ENCODE data around the gene ADAMTSL2. TPM values are rescaled to one million over a fixed set of nuclear protein-coding genes. Genes with fewer than 3 reads are reported as not detected.

The ADAMTSL2 gene
- total RNA-seq, 2 experiments from 2014 or later, result 0.05 to 0.07 TPM

- Mint-ChIP-seq H3K4me3 (no peak within 1 kb of the TSS), H3K36me3 (no peaks in the 10 kb centered on the region), H3K4me1 (ENCODE audit: low read depth) (no peaks in the 10 kb centered on the region), H3K9me3 (no peaks in the 10 kb centered on the region), H3K27me3 (peaks cover 3% of the 10 kb centered on the region), H3K27ac (no peak within 1 kb of the TSS)
- no peak for DNase-seq
- intact Hi-C loops (cut with micrococcal nuclease), result no loop called here
- CTCF ChIA-PET, result interaction anchor here (0.6 kb wide), 1 partner anchor 9 kb away, joined by 3 read pairs; no protein-coding TSS in a partner anchor
- POLR2A ChIA-PET, result no interaction called here
These were observed 9.8 kb upstream of the ADAMTSL2 start, which contains the start of gene MYMK for GRCh38 chr9:133524679-133525228. TSS of gene MYMK (minus strand) at chr9:133524959. CDS start at chr9:133524844, 115 bp downstream.

GRCh38 chr9:133525677-133526076 is 8.8 kb upstream of the ADAMTSL2 start:
- POLR2A ChIA-PET, result interaction anchor here (0.5 kb wide), 1 partner anchor 1622 kb away, joined by 3 read pairs; no protein-coding TSS in a partner anchor

GRCh38 chr9:133526721-133527321 is 7.7 kb upstream of the ADAMTSL2 start:
- intact Hi-C loops (cut with micrococcal nuclease), result no loop called here
- Mint-ChIP-seq H3K9me3 (no peaks in the 10 kb centered on the region), H3K36me3 (no peaks in the 10 kb centered on the region), H3K4me3 (no peak overlapping the region), H3K27me3 (peaks cover 3% of the 10 kb centered on the region), H3K27ac (no peak overlapping the region), H3K4me1 (ENCODE audit: low read depth) (no peaks in the 10 kb centered on the region)
- ChIA-PET POLR2A (no interaction called here), CTCF (no interaction called here)
- DNase-seq, result no peak

More at GRCh38 chr9:133525677-133526076, 8.8 kb upstream of the ADAMTSL2 start:
- no peaks in the 10 kb centered on the region for H3K4me1 Mint-ChIP-seq (ENCODE audit: low read depth)
- DNase-seq, result no peak
- intact Hi-C loops (cut with micrococcal nuclease), result no loop called here
- no peaks in the 10 kb centered on the region for H3K9me3 Mint-ChIP-seq
- CTCF ChIA-PET, result interaction anchor here (0.6 kb wide), 1 partner anchor 8 kb away, joined by 3 read pairs; no protein-coding TSS in a partner anchor
- H3K4me3 Mint-ChIP-seq, result no peak overlapping the region
- no peak overlapping the region for H3K27ac Mint-ChIP-seq
- no peaks in the 10 kb centered on the region for H3K36me3 Mint-ChIP-seq
- H3K27me3 Mint-ChIP-seq, result peaks cover 3% of the 10 kb centered on the region

GRCh38 chr9:133527444-133527920 is 7.0 kb upstream of the ADAMTSL2 start:
- intact Hi-C loops (cut with micrococcal nuclease), result no loop called here
- H3K27me3 Mint-ChIP-seq, result peaks cover 3% of the 10 kb centered on the region
- POLR2A ChIA-PET, result no interaction called here
- no peaks in the 10 kb centered on the region for H3K4me1 Mint-ChIP-seq (ENCODE audit: low read depth)
- no peak overlapping the region for H3K27ac Mint-ChIP-seq
- DNase-seq, result no peak
- CTCF ChIA-PET, result no interaction called here
- H3K4me3 Mint-ChIP-seq, result no peak overlapping the region
- no peaks in the 10 kb centered on the region for H3K9me3 Mint-ChIP-seq
- no peaks in the 10 kb centered on the region for H3K36me3 Mint-ChIP-seq

- peaks cover 9% of the 10 kb centered on the region for H3K27me3 Mint-ChIP-seq
- ChIA-PET CTCF (no interaction called here), POLR2A (no interaction called here)
- no peak for DNase-seq
- intact Hi-C loops (cut with micrococcal nuclease), result no loop called here
- H3K4me3 Mint-ChIP-seq, result no peak overlapping the region
- no peaks in the 10 kb centered on the region for H3K9me3 Mint-ChIP-seq
- no peak overlapping the region for H3K27ac Mint-ChIP-seq
- H3K4me1 Mint-ChIP-seq (ENCODE audit: low read depth), result peaks cover 2% of the 10 kb centered on the region
- H3K36me3 Mint-ChIP-seq, result no peaks in the 10 kb centered on the region
These were observed 6.3 kb upstream of the ADAMTSL2 start for GRCh38 chr9:133528001-133528875.

- ChIA-PET POLR2A (no interaction called here), CTCF (no interaction called here)
- Mint-ChIP-seq H3K27ac (no peak overlapping the region), H3K4me3 (no peak overlapping the region), H3K9me3 (no peaks in the 10 kb centered on the region), H3K27me3 (peaks cover 12% of the 10 kb centered on the region), H3K36me3 (no peaks in the 10 kb centered on the region), H3K4me1 (ENCODE audit: low read depth) (peaks cover 6% of the 10 kb centered on the region)
- no peak for DNase-seq
- intact Hi-C loops (cut with micrococcal nuclease), result no loop called here
These were observed 5.6 kb upstream of the ADAMTSL2 start for GRCh38 chr9:133528876-133529241.

GRCh38 chr9:133529457-133529856 is 5.0 kb upstream of the ADAMTSL2 start:
- intact Hi-C loops (cut with micrococcal nuclease), result no loop called here
- Mint-ChIP-seq H3K36me3 (no peaks in the 10 kb centered on the region), H3K27ac (no peak overlapping the region), H3K9me3 (no peaks in the 10 kb centered on the region), H3K4me1 (ENCODE audit: low read depth) (peaks cover 6% of the 10 kb centered on the region), H3K4me3 (no peak overlapping the region), H3K27me3 (peaks cover 14% of the 10 kb centered on the region)
- DNase-seq, result no peak
- POLR2A ChIA-PET, result no interaction called here
- CTCF ChIA-PET, result no interaction called here

- H3K27me3 Mint-ChIP-seq, result peaks cover 16% of the 10 kb centered on the region
- H3K4me1 Mint-ChIP-seq (ENCODE audit: low read depth), result peaks cover 6% of the 10 kb centered on the region
- intact Hi-C loops (cut with micrococcal nuclease), result no loop called here
- H3K9me3 Mint-ChIP-seq, result no peaks in the 10 kb centered on the region
- no peak overlapping the region for H3K4me3 Mint-ChIP-seq
- ChIA-PET CTCF (no interaction called here), POLR2A (no interaction called here)
- no peak for DNase-seq
- H3K36me3 Mint-ChIP-seq, result no peaks in the 10 kb centered on the region
- H3K27ac Mint-ChIP-seq, result no peak overlapping the region
These were observed 4.6 kb upstream of the ADAMTSL2 start for GRCh38 chr9:133529874-133530273.

- Mint-ChIP-seq H3K27me3 (peaks cover 20% of the 10 kb centered on the region), H3K4me3 (no peak overlapping the region), H3K9me3 (no peaks in the 10 kb centered on the region), H3K4me1 (ENCODE audit: low read depth) (peaks cover 6% of the 10 kb centered on the region), H3K27ac (no peak overlapping the region), H3K36me3 (no peaks in the 10 kb centered on the region)
- intact Hi-C loops (cut with micrococcal nuclease), result no loop called here
- ChIA-PET CTCF (interaction anchor here (0.9 kb wide), 1 partner anchor 464 kb away, joined by 3 read pairs; no protein-coding TSS in a partner anchor), POLR2A (no interaction called here)
- DNase-seq, result no peak
These were observed 3.2 kb upstream of the ADAMTSL2 start for GRCh38 chr9:133531293-133531692.

GRCh38 chr9:133532937-133533668 is 1.4 kb upstream of the ADAMTSL2 start:
- Mint-ChIP-seq H3K27ac (no peak overlapping the region), H3K27me3 (peaks cover 19% of the 10 kb centered on the region), H3K36me3 (no peaks in the 10 kb centered on the region), H3K4me3 (no peak overlapping the region), H3K4me1 (ENCODE audit: low read depth) (peaks cover 6% of the 10 kb centered on the region), H3K9me3 (no peaks in the 10 kb centered on the region)
- ChIA-PET CTCF (interaction anchor here (0.9 to 1.3 kb wide), 4 partner anchors 86 to 460 kb away, joined by 3 to 8 read pairs (median 4); no protein-coding TSS in a partner anchor), POLR2A (no interaction called here)
- intact Hi-C loops (cut with micrococcal nuclease), result no loop called here
- peak; percentile 75 for DNase-seq

- H3K9me3 Mint-ChIP-seq, result no peaks in the 10 kb centered on the region
- no peak overlapping the region for H3K27ac Mint-ChIP-seq
- ChIA-PET CTCF (interaction anchor here (0.6 to 1.3 kb wide), 4 partner anchors 9 to 209 kb away, joined by 3 to 8 read pairs (median 4); no protein-coding TSS in a partner anchor), POLR2A (no interaction called here)
- peaks cover 6% of the 10 kb centered on the region for H3K4me1 Mint-ChIP-seq (ENCODE audit: low read depth)
- DNase-seq, result no peak
- H3K36me3 Mint-ChIP-seq, result no peaks in the 10 kb centered on the region
- H3K4me3 Mint-ChIP-seq, result no peak overlapping the region
- intact Hi-C loops (cut with micrococcal nuclease), result no loop called here
- H3K27me3 Mint-ChIP-seq, result peaks cover 19% of the 10 kb centered on the region
These were observed 647 bp upstream of the ADAMTSL2 start for GRCh38 chr9:133533857-133534256.

All from activated CD4-positive, alpha-beta memory T cell treated with anti-CD3 and anti-CD28 coated beads for 36 hours (primary cell).